HG02970 (cell line): ENCODE measurements around the gene USP9X.
"Not testable (repeated sequence)": the region's sequence is repeated elsewhere in the genome, so short reads cannot be mapped to it uniquely, and the experiment has no call there.

ENCODE experiments used
- ATAC-seq: cut with Tn5 transposase; IDR thresholded peaks from one replicate; pipeline ENCODE4 v1.9.1; 2021; ENCODE audit warnings: mild to moderate bottlenecking, moderate library complexity, moderate number of reproducible peaks; ENCODE audit not compliant: unreplicated experiment, low FRiP score

The USP9X gene

GRCh38 chrX:41084893-41085511 lies at the start of gene USP9X:
TSS of gene USP9X (plus strand) at chrX:41085445. CDS start at chrX:41123629, 38,184 bp downstream.
- peak; percentile 53 for ATAC-seq

GRCh38 chrX:41035582-41035981 lies 49.7 kb upstream of the USP9X start:
- no peak for ATAC-seq

- no peak for ATAC-seq
Measured at GRCh38 chrX:41036668-41037326, 48.4 kb upstream of the USP9X start.

GRCh38 chrX:41043196-41043595 lies 42.0 kb upstream of the USP9X start:
- no peak for ATAC-seq

- no peak for ATAC-seq
Measured at GRCh38 chrX:41043674-41044345, 41.4 kb upstream of the USP9X start.

GRCh38 chrX:41045960-41046567 lies 39.2 kb upstream of the USP9X start:
- no peak for ATAC-seq

- no peak for ATAC-seq
Measured at GRCh38 chrX:41047878-41048534, 37.2 kb upstream of the USP9X start.

- no peak for ATAC-seq
Measured at GRCh38 chrX:41050359-41050758, 34.9 kb upstream of the USP9X start.

- no peak for ATAC-seq
Measured at GRCh38 chrX:41051288-41051687, 34.0 kb upstream of the USP9X start.

GRCh38 chrX:41055740-41056139 lies 29.5 kb upstream of the USP9X start:
- no peak for ATAC-seq

GRCh38 chrX:41063276-41063675 lies 22.0 kb upstream of the USP9X start:
- ATAC-seq = not testable (repeated sequence)

- ATAC-seq = no peak
Measured at GRCh38 chrX:41064018-41064417, 21.2 kb upstream of the USP9X start.

GRCh38 chrX:41066391-41066790 lies 18.9 kb upstream of the USP9X start:
- ATAC-seq = no peak

- no peak for ATAC-seq
Measured at GRCh38 chrX:41066969-41067368, 18.3 kb upstream of the USP9X start.

- no peak for ATAC-seq
Measured at GRCh38 chrX:41067721-41068120, 17.5 kb upstream of the USP9X start.

GRCh38 chrX:41076742-41077141 lies 8.5 kb upstream of the USP9X start:
- no peak for ATAC-seq

GRCh38 chrX:41081821-41082220 lies 3.4 kb upstream of the USP9X start:
- ATAC-seq = no peak

GRCh38 chrX:41082783-41083182 lies 2.5 kb upstream of the USP9X start:
- no peak for ATAC-seq

GRCh38 chrX:41084044-41084892 lies 977 bp upstream of the USP9X start:
- peak; percentile 70 for ATAC-seq

GRCh38 chrX:41085512-41085877 lies 250 bp downstream of the USP9X start:
- peak; percentile 26 for ATAC-seq
